SK-N-MC (cell line): ENCODE data around the gene MAPRE3.

Experiments used
- DNase-seq: peaks from one replicate; pipeline ENCODE4 v3.0.0-alpha.2; 2011; ENCODE audit warnings: low read depth, low spot score
- H3K27ac ChIP-seq: fragments of 200-600 bp; sonication (generic); 2 replicates; pipeline ENCODE4 v1.5.1; 2016; ENCODE audit warnings: mixed run types
- H3K36me3 ChIP-seq: fragments of 200-600 bp; sonication (generic); 2 replicates; pipeline ENCODE4 v1.6.1; 2017; ENCODE audit warnings: antibody characterized with exemption, low read length, mixed read lengths; ENCODE audit not compliant: insufficient read depth
- H3K4me3 ChIP-seq: fragments of 200-600 bp; sonication (generic); 2 replicates; pipeline ENCODE4 v1.5.1; 2016
- H3K9ac ChIP-seq: fragments of 200-600 bp; sonication (generic); 2 replicates; pipeline ENCODE4 v1.8.0; 2017; ENCODE audit warnings: mixed run types, mixed read lengths; ENCODE audit not compliant: insufficient read length
- H3K9me3 ChIP-seq: fragments of 200-600 bp; sonication (generic); 2 replicates; pipeline ENCODE4 v1.6.1; 2017; ENCODE audit warnings: low read depth, mild to moderate bottlenecking, antibody characterized with exemption, low read length, moderate library complexity, mixed read lengths
- EZH2 ChIP-seq: fragments of 200-600 bp; sonication (generic); IDR thresholded peaks from one replicate; pipeline ENCODE4 v1.6.1; 2017; ENCODE audit warnings: antibody characterized with exemption
- FOXP2 ChIP-seq: optimal IDR thresholded peaks from 2 replicates; pipeline ENCODE3; 2011; ENCODE audit warnings: mild to moderate bottlenecking, moderate library complexity; ENCODE audit not compliant: insufficient read depth; ENCODE audit errors: extremely low read length, control extremely low read depth
- POLR2AphosphoS5 ChIP-seq: IDR thresholded peaks from 2 replicates; pipeline ENCODE4 v1.6.1; 2012; ENCODE audit warnings: mild to moderate bottlenecking, low read depth, low read length, borderline replicate concordance

MAPRE3 gene

DNA sequence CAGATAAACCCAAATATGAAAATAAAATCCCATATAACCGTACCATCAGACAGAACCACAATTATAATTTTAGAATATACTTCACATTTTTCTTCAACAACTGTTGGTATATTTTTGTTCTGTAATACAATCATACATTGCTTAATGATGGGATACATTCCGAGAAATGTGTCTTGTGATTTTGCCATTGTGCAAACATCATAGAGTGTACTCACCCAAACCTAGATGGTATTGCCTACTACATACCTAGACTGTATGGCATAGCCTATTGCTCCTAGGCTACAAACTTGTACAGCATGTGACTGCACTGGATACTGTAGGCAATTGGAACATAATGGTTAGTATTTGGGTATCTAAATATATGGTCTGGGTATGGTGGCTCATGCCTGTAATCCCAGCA lies 30.6 kb downstream of the MAPRE3 start:
- no peak overlapping the region for H3K27ac ChIP-seq
- no peak overlapping the region for H3K4me3 ChIP-seq
- TF ChIP-seq FOXP2 (no peak), EZH2 (no peak), POLR2AphosphoS5 (no peak)
- no peak for DNase-seq
- H3K9me3 ChIP-seq: no peaks in the 10 kb centered on the region
- no peak overlapping the region for H3K9ac ChIP-seq
- H3K36me3 ChIP-seq: no peaks in the 10 kb centered on the region

DNA sequence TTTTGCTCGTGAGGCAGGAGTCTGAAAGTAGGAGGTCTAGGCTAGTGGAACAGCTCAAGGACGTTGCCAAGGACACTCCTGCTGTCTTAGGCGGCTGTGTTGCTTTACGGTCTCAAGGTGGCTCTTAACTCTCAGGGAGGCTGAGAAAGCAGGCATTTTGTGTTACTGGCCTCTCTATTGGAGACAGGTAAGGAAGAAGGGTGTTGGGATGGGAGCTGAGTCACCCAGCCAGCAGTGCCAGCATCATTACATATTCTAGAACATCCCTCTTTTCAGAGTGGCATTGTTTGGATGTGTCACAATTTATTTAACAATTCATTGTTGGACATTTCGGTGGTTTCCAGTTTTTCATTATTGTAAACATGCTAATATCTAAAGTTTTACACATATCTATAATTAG lies 31.5 kb downstream of the MAPRE3 start:
- Histone ChIP-seq H3K4me3 (no peak overlapping the region), H3K27ac (no peak overlapping the region), H3K9ac (no peak overlapping the region), H3K9me3 (no peaks in the 10 kb centered on the region), H3K36me3 (no peaks in the 10 kb centered on the region)
- TF ChIP-seq FOXP2 (no peak), POLR2AphosphoS5 (no peak), EZH2 (no peak)
- DNase-seq: no peak

- TF ChIP-seq EZH2: no peak
- no peak for TF ChIP-seq FOXP2
- no peak for TF ChIP-seq POLR2AphosphoS5
- Histone ChIP-seq H3K9ac (no peak overlapping the region), H3K27ac (no peak overlapping the region), H3K9me3 (no peaks in the 10 kb centered on the region), H3K4me3 (no peak overlapping the region), H3K36me3 (no peaks in the 10 kb centered on the region)
- no peak for DNase-seq
Measured at GRCh38 chr2:27003007-27003406, 32.6 kb downstream of the MAPRE3 start.

DNA sequence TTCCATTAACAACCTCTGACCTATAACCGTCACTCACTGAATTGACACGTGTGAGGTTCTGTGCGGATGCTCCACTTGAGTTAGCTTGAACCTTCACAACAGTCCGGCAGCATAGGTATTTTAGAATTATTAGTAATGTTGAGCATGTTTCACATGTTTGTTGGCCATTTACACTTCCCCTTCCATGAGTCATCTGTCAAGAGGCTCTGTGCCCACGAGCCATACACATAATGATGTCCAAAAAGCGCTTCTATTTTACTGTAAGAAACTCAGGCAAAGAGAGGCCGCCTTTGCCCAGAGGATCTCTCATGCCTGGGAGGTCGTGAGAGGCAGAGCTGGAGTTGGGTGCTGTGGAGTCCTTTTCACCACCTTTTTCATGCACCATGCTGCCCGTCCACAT lies 33.4 kb downstream of the MAPRE3 start:
- Histone ChIP-seq H3K4me3 (no peak overlapping the region), H3K9me3 (no peaks in the 10 kb centered on the region), H3K27ac (no peak overlapping the region), H3K9ac (no peak overlapping the region), H3K36me3 (no peaks in the 10 kb centered on the region)
- no peak for DNase-seq
- no peak for TF ChIP-seq POLR2AphosphoS5
- no peak for TF ChIP-seq EZH2
- TF ChIP-seq FOXP2: no peak

DNA sequence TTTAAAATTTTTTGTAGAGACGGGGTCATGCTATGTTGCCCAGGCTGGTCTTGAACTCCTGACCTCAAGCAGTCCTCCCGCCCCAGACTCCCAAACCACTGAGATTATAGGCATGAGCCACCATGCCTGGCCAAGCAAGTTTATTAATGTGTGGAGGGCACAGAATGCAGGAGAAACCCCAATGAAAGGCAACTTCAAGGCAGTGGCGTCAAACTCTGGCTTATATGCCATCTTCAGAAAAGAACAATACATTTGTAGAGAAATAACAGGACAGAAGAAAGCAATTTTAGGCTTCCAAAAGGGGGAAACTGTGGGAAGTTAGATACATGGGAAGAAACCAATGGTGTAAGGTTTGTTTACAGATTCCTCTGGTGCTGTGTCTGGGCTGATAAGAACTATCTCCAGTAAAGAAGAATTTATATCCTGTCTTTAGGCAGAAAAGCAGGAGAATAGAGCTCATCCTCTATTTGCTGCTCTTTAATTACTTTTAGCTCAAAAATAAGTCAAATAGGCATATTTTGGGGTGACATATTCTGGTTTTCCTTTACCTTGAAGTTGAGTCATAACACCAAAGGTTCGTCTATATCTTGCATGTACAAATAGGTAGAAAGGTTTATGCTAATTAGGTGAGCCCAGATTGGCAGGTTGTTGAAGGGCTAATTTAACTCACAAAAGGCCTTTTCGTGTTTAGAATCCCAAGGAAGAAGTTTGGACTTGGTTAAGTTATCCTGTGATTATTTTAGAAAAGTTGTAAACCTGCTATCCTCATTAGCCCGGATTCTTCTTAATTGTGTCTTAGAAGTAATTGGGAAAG lies 36.4 kb downstream of the MAPRE3 start:
- TF ChIP-seq EZH2 (no peak), FOXP2 (no peak), POLR2AphosphoS5 (no peak)
- Histone ChIP-seq H3K36me3 (no peaks in the 10 kb centered on the region), H3K27ac (no peak overlapping the region), H3K9me3 (no peaks in the 10 kb centered on the region), H3K4me3 (no peak overlapping the region), H3K9ac (no peak overlapping the region)
- no peak for DNase-seq

DNA sequence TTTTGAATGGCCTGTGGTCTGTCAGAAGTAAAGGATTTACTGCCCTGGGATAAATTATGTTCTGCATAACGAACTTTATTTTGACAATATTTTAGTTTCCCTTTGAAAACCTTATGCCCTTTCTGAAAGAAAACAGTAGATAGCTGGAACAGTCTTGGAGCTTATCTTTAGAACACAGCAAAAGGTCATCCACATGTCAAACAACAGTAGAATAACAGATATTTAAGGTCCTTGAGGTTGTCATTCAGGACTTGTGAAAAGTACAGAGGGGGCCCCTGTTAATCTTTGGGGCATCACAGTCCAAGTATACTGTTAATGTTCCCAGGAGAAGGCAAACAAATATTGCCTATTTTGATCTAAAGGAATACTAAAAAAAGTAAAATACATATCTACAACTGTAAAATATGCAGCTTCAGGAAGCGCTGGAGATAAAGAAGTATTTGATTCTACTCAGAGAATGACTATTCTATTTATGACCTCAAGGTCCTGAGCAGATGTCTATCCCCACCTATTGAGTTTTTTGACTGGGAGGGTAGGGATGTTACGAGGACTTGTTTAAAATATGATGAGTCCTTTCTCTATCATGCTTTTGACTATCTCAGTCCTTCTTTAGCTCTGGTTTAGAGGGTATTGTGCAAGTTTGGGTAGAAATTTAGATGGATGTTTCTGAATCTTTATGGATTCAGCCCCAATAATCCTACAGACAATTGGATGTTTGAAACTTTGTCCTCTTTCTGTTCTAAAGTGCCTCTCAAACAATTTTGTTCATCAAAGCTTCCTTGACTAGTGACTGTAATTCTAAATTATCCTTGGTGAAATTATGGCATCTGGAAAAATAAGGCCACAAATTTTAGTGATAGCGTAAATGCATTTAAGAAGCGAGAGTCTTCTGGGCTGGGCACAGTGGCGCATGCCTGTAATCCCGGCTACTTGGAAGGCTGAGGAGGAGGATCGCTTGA lies 37.3 kb downstream of the MAPRE3 start:
- no peak overlapping the region for H3K27ac ChIP-seq
- TF ChIP-seq FOXP2 (no peak), POLR2AphosphoS5 (no peak), EZH2 (no peak)
- no peak overlapping the region for H3K4me3 ChIP-seq
- H3K9me3 ChIP-seq: no peaks in the 10 kb centered on the region
- no peak for DNase-seq
- no peak overlapping the region for H3K9ac ChIP-seq
- H3K36me3 ChIP-seq: no peaks in the 10 kb centered on the region

DNA sequence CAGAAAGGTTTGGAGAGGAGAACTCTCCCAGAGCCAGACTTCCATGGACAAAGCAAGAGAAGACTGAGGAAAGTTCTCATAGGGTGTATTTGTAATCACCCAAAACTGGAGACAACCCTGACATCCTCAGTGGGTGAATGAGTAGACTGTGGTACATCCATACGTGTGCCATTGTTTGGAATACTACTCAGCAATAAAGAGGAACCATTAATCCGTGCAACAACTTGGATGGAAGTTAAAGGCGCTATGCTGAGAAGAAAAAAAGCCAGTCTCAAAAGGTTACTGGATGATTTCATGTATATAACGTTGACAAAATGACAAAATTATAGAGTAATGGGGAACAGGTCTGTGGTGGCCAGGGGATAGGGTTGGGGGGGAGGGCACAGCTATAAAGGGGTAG lies 38.2 kb downstream of the MAPRE3 start:
- Histone ChIP-seq H3K36me3 (no peaks in the 10 kb centered on the region), H3K9me3 (no peaks in the 10 kb centered on the region), H3K4me3 (no peak overlapping the region), H3K27ac (no peak overlapping the region), H3K9ac (no peak overlapping the region)
- DNase-seq: no peak
- no peak for TF ChIP-seq POLR2AphosphoS5
- TF ChIP-seq EZH2: no peak
- no peak for TF ChIP-seq FOXP2

DNA sequence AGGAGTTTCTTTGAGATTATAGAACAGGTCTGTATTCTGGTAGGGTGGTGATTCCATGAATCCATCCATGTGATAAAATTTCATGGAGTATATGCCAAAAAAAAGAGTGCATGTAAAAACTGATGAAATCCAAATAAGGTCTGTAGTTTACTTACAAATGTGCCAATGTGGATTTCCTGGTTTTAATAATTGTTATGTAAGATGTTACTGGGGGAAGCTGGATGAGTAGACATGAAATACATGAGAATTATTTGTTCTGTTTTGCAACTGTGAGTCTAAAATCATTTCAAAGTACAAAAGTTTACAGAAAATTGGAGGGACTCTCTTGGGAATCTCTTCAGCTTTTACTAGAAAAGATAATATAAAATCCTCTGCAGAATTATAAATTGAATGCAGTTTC lies 38.6 kb downstream of the MAPRE3 start:
- TF ChIP-seq FOXP2: no peak
- no peak for TF ChIP-seq EZH2
- no peak for TF ChIP-seq POLR2AphosphoS5
- H3K27ac ChIP-seq: no peak overlapping the region
- no peak overlapping the region for H3K9ac ChIP-seq
- no peaks in the 10 kb centered on the region for H3K9me3 ChIP-seq
- H3K36me3 ChIP-seq: no peaks in the 10 kb centered on the region
- no peak for DNase-seq
- H3K4me3 ChIP-seq: no peak overlapping the region
